ENCODE results near the gene CHRND.

Gene CHRND

GRCh38 chr2:232504438-232504837 lies 21.5 kb upstream of the CHRND start:
- DNase-seq: no peak

- DNase-seq: no peak
Observed at GRCh38 chr2:232505856-232506255, 20.1 kb upstream of the CHRND start.

GRCh38 chr2:232506709-232507108 lies 19.3 kb upstream of the CHRND start:
- no peak for DNase-seq

GRCh38 chr2:232508251-232508650 lies 17.7 kb upstream of the CHRND start:
- DNase-seq: no peak

- no peak for DNase-seq
Observed at GRCh38 chr2:232511336-232511890, 14.5 kb upstream of the CHRND start.

- no peak for DNase-seq
Observed at GRCh38 chr2:232512602-232513001, 13.4 kb upstream of the CHRND start.

- DNase-seq: no peak
Observed at GRCh38 chr2:232513353-232513752, 12.6 kb upstream of the CHRND start.

- DNase-seq: no peak
Observed at GRCh38 chr2:232515639-232516038, 10.3 kb upstream of the CHRND start.

- DNase-seq: no peak
Observed at GRCh38 chr2:232516551-232516950, 9.4 kb upstream of the CHRND start.

GRCh38 chr2:232518844-232519243 lies 7.1 kb upstream of the CHRND start:
- no peak for DNase-seq

- DNase-seq: no peak
Observed at GRCh38 chr2:232519581-232520438, 6.2 kb upstream of the CHRND start, which contains the start of gene PRSS56. TSS of gene PRSS56 (plus strand) at chr2:232520388. CDS start at chr2:232520599, 211 bp downstream.

GRCh38 chr2:232520489-232520888 lies 5.5 kb upstream of the CHRND start:
- DNase-seq: no peak

- DNase-seq: no peak
Observed at GRCh38 chr2:232521098-232521497, 4.9 kb upstream of the CHRND start.

- DNase-seq: no peak
Observed at GRCh38 chr2:232521959-232522622, 3.9 kb upstream of the CHRND start.

GRCh38 chr2:232522623-232523401 lies 3.1 kb upstream of the CHRND start:
- DNase-seq: no peak

- DNase-seq: no peak
Observed at GRCh38 chr2:232523402-232523681, 2.6 kb upstream of the CHRND start.

GRCh38 chr2:232523682-232524597 lies 2.0 kb upstream of the CHRND start:
- DNase-seq: no peak

- no peak for DNase-seq
Observed at GRCh38 chr2:232524771-232525170, 1.2 kb upstream of the CHRND start.

GRCh38 chr2:232525199-232525598 lies 761 bp upstream of the CHRND start:
- DNase-seq: no peak

- DNase-seq: no peak
Observed at GRCh38 chr2:232526372-232526941, 497 bp downstream of the CHRND start.

- DNase-seq: no peak
Observed at GRCh38 chr2:232527905-232528470, 2.0 kb downstream of the CHRND start.

All from GF-D8 (cell line).